ENCODE data around the gene BIN1. TPM values are rescaled to one million over a fixed set of nuclear protein-coding genes. Genes with fewer than 3 reads are reported as not detected.

Gene BIN1
- total and polyA plus RNA-seq, 4 donors = 15.4 to 37.9 (median 21.6) TPM

DNA sequence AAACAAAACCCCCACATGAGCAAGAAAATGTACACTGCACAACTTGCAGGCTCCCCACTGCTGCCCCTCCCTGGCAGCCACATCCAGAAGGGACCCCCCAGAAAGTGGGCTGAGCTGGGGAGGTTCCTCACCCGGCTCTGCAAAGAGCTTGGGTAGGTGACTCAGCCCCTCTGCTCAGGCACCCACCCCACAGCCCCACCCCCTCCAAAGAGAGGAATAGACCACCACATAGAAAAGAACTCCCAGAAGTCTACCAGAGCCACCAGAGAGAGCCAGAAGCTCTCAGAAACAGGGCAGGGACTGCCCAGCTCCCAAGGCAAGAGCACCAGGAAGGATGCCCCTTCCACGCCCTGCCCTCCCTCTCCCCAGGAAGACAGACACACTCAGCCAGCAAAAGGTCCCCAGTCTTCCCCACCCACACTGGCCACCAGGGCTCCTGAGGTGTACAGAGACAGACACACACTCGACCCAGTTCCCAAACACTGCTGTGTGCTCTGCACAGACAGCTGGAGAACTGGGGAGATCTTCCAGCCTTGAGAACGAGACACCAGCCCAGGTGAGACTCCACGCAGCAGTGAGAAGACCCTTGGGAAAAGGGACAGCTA is 28.2 kb downstream of the BIN1 start:
- Histone ChIP-seq H3K27ac (ENCODE audit: low read depth in 1 of 2, low read length in 2 of 2) (no peak overlapping the region), H3K36me3 (ENCODE audit: control insufficient read depth in 1 of 2, insufficient read depth in 2 of 2, low read length in 1 of 2) (no peaks in the 10 kb centered on the region), H3K27me3 (ENCODE audit: control insufficient read depth in 1 of 2, insufficient read depth in 2 of 2, low read length in 1 of 2) (no peaks in the 10 kb centered on the region), H3K4me1 (ENCODE audit: control insufficient read depth in 1 of 2, insufficient read depth in 2 of 2, low read length in 2 of 2) (no peaks in the 10 kb centered on the region), H3K4me3 (ENCODE audit: low read length in 2 of 2) (no peak overlapping the region), H3K9me3 (ENCODE audit: control insufficient read depth, low read length) (no peaks in the 10 kb centered on the region)
- intact Hi-C loops (cut with DNase I) = no loop called here
- ATAC-seq (ENCODE audit: low FRiP score) (no peak), DNase-seq (no peak)
- WGBS, 2 donors = 86 to 87% methylated on average over 5 of the region's 5 CpGs

DNA sequence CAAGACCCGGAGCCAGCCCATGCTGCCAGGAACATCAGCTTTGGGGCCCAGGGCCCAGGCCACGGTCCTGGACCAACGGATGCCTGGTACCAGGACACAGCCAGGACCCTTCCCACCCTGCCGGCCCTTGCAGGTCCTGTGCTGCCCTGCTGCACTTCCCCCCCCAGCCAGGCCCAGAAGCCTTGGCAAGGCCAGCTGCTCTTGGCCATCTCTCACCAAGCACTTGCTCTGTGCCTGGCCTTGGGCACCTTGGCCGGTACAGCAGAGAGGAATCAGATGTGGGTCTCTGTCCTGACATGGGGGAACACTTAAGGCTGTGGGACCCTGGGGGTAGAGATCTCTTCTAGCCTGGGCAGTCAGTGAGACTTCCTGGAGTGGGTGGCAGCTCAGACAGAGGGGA is 28.9 kb downstream of the BIN1 start:
- no peak for ATAC-seq (ENCODE audit: low FRiP score)
- H3K4me3 ChIP-seq (ENCODE audit: low read length in 2 of 2) = no peak overlapping the region
- intact Hi-C loops (cut with DNase I) = no loop called here
- H3K9me3 ChIP-seq (ENCODE audit: control insufficient read depth, low read length) = no peaks in the 10 kb centered on the region
- no peaks in the 10 kb centered on the region for H3K4me1 ChIP-seq (ENCODE audit: control insufficient read depth in 1 of 2, insufficient read depth in 2 of 2, low read length in 2 of 2)
- no peak overlapping the region for H3K27ac ChIP-seq (ENCODE audit: low read depth in 1 of 2, low read length in 2 of 2)
- no peaks in the 10 kb centered on the region for H3K27me3 ChIP-seq (ENCODE audit: control insufficient read depth in 1 of 2, insufficient read depth in 2 of 2, low read length in 1 of 2)
- H3K36me3 ChIP-seq (ENCODE audit: control insufficient read depth in 1 of 2, insufficient read depth in 2 of 2, low read length in 1 of 2) = no peaks in the 10 kb centered on the region
- no peak for DNase-seq
- WGBS, 2 donors = 64 to 71% methylated on average over 5 of the region's 5 CpGs

DNA sequence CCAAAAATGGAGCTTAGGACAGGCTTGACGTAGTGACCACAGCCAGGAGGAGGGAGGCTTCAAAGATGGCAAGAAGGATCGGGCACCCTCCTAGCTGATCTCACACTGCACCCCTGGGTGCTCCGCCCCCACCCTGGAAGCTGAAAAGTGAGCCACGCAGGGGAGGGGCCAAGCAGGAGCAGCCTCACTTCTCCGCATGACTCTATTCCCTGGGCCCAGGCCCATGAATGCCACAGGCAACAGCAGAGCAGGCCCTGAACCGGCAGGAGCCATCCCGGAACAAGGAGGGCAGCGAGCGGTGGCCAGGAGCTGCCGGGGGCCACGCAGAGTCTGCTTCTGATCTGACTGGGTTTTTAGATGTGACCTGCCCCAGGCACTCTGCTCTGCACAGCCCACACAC is 30.0 kb downstream of the BIN1 start:
- no peaks in the 10 kb centered on the region for H3K36me3 ChIP-seq (ENCODE audit: control insufficient read depth in 1 of 2, insufficient read depth in 2 of 2, low read length in 1 of 2)
- H3K4me3 ChIP-seq (ENCODE audit: low read length in 2 of 2) = no peak overlapping the region
- H3K9me3 ChIP-seq (ENCODE audit: control insufficient read depth, low read length) = no peaks in the 10 kb centered on the region
- intact Hi-C loops (cut with DNase I) = no loop called here
- 95% methylated on average over 11 of the region's 11 CpGs for WGBS, 2 donors
- no peaks in the 10 kb centered on the region for H3K27me3 ChIP-seq (ENCODE audit: control insufficient read depth in 1 of 2, insufficient read depth in 2 of 2, low read length in 1 of 2)
- no peak for DNase-seq
- no peak for ATAC-seq (ENCODE audit: low FRiP score)
- no peak overlapping the region for H3K27ac ChIP-seq (ENCODE audit: low read depth in 1 of 2, low read length in 2 of 2)
- no peaks in the 10 kb centered on the region for H3K4me1 ChIP-seq (ENCODE audit: control insufficient read depth in 1 of 2, insufficient read depth in 2 of 2, low read length in 2 of 2)

DNA sequence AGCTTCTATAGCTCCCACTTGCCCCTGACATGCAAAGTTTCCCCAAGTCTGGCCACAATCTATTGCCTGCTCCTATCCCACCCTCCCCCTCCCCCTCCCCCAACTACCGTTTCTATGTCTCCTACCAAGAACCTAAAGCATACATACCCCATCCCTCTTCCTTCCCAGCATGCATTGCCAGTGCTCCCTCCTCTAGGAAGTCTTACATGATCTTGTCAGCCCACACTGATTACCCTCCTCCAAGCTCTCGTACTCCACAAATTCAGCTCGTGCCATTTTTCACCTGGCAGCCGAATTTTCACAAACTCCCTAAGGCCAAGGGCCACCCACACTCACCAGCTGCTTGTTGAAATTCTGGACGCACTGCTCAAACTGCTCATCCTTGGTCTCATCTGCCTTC is 30.7 kb downstream of the BIN1 start:
- Histone ChIP-seq H3K27ac (ENCODE audit: low read depth in 1 of 2, low read length in 2 of 2) (no peak overlapping the region), H3K9me3 (ENCODE audit: control insufficient read depth, low read length) (no peaks in the 10 kb centered on the region), H3K4me3 (ENCODE audit: low read length in 2 of 2) (no peak overlapping the region), H3K27me3 (ENCODE audit: control insufficient read depth in 1 of 2, insufficient read depth in 2 of 2, low read length in 1 of 2) (no peaks in the 10 kb centered on the region), H3K4me1 (ENCODE audit: control insufficient read depth in 1 of 2, insufficient read depth in 2 of 2, low read length in 2 of 2) (no peaks in the 10 kb centered on the region), H3K36me3 (ENCODE audit: control insufficient read depth in 1 of 2, insufficient read depth in 2 of 2, low read length in 1 of 2) (no peaks in the 10 kb centered on the region)
- DNase-seq (no peak), ATAC-seq (ENCODE audit: low FRiP score) (no peak)
- 97% methylated on average over 5 of the region's 5 CpGs for WGBS, 2 donors
- intact Hi-C loops (cut with DNase I) = no loop called here

DNA sequence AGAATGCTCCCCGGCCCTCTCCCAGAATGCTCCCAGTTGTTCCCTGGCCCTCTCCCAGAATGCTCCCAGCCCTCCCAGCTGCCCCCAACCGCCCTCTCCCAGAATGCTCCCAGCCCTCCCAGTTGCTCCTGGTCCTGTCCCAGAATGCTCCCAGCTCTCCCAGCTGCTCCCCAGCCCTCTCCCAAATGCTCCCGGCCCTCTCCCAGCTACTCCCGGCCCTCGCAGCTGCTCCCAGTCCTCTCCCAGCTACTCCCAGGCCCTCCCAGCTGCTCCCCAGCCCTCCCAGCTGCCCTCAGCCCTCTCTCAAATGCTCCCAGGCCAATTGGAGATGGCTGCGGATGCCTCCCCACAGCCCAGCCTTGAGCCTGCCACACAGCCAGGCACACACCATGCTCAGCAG is 31.1 kb downstream of the BIN1 start:
- Histone ChIP-seq H3K4me3 (ENCODE audit: low read length in 2 of 2) (no peak overlapping the region), H3K9me3 (ENCODE audit: control insufficient read depth, low read length) (no peaks in the 10 kb centered on the region), H3K36me3 (ENCODE audit: control insufficient read depth in 1 of 2, insufficient read depth in 2 of 2, low read length in 1 of 2) (no peaks in the 10 kb centered on the region), H3K27me3 (ENCODE audit: control insufficient read depth in 1 of 2, insufficient read depth in 2 of 2, low read length in 1 of 2) (no peaks in the 10 kb centered on the region), H3K4me1 (ENCODE audit: control insufficient read depth in 1 of 2, insufficient read depth in 2 of 2, low read length in 2 of 2) (no peaks in the 10 kb centered on the region), H3K27ac (ENCODE audit: low read depth in 1 of 2, low read length in 2 of 2) (no peak overlapping the region)
- DNase-seq = no peak
- intact Hi-C loops (cut with DNase I) = no loop called here
- no peak for ATAC-seq (ENCODE audit: low FRiP score)
- 97 to 98% methylated on average over 6 of the region's 6 CpGs for WGBS, 2 donors

DNA sequence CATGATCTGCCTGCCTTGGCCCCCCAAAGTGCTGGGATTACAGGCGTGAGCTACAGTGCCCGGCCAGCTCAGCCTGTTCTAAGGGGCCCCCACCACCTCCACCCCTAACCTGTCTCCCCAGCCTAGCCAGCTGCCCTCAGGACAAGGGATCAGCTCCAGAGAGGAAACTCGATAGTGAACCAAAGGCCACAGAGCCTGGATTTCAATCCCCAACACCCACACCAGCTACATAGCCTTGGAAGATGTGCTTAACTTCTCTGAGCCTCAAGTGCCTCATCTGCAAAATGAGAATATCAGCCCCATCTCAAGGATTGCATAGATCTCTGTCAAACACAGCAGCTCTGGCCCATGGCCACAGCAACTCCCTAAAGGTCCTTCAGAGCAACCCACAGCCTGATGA is 32.0 kb downstream of the BIN1 start:
- Histone ChIP-seq H3K4me1 (ENCODE audit: control insufficient read depth in 1 of 2, insufficient read depth in 2 of 2, low read length in 2 of 2) (no peaks in the 10 kb centered on the region), H3K4me3 (ENCODE audit: low read length in 2 of 2) (no peak overlapping the region), H3K9me3 (ENCODE audit: control insufficient read depth, low read length) (no peaks in the 10 kb centered on the region), H3K27ac (ENCODE audit: low read depth in 1 of 2, low read length in 2 of 2) (no peak overlapping the region), H3K36me3 (ENCODE audit: control insufficient read depth in 1 of 2, insufficient read depth in 2 of 2, low read length in 1 of 2) (no peaks in the 10 kb centered on the region), H3K27me3 (ENCODE audit: control insufficient read depth in 1 of 2, insufficient read depth in 2 of 2, low read length in 1 of 2) (no peaks in the 10 kb centered on the region)
- intact Hi-C loops (cut with DNase I) = no loop called here
- 93 to 98% methylated on average over 3 of the region's 3 CpGs for WGBS, 2 donors
- DNase-seq (no peak), ATAC-seq (ENCODE audit: low FRiP score) (no peak)

DNA sequence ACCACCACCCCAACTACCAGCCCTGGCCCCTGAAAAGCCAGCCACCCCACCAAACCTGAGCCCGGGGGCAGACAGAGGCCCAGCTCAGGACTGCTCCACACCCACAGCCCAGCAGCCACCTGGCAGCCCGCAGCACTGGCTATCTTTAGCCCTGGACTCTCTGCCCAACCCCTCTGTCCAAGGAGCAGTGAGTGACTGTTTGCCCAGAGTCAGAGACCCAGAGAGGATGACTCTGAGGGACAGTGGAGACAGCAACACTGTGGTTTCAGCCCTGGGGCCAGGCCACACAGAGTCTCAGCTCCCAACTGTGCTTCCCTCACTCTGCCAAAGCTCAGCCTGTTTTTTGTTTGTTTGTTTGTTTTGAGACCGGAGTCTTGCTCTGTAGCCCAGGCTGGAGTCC is 32.6 kb downstream of the BIN1 start:
- intact Hi-C loops (cut with DNase I) = no loop called here
- Histone ChIP-seq H3K36me3 (ENCODE audit: control insufficient read depth in 1 of 2, insufficient read depth in 2 of 2, low read length in 1 of 2) (no peaks in the 10 kb centered on the region), H3K27ac (ENCODE audit: low read depth in 1 of 2, low read length in 2 of 2) (no peak overlapping the region), H3K4me3 (ENCODE audit: low read length in 2 of 2) (no peak overlapping the region), H3K9me3 (ENCODE audit: control insufficient read depth, low read length) (no peaks in the 10 kb centered on the region), H3K27me3 (ENCODE audit: control insufficient read depth in 1 of 2, insufficient read depth in 2 of 2, low read length in 1 of 2) (no peaks in the 10 kb centered on the region), H3K4me1 (ENCODE audit: control insufficient read depth in 1 of 2, insufficient read depth in 2 of 2, low read length in 2 of 2) (no peaks in the 10 kb centered on the region)
- DNase-seq (no peak), ATAC-seq (ENCODE audit: low FRiP score) (no peak)
- WGBS, 2 donors = 73 to 81% methylated on average over 3 of the region's 3 CpGs

DNA sequence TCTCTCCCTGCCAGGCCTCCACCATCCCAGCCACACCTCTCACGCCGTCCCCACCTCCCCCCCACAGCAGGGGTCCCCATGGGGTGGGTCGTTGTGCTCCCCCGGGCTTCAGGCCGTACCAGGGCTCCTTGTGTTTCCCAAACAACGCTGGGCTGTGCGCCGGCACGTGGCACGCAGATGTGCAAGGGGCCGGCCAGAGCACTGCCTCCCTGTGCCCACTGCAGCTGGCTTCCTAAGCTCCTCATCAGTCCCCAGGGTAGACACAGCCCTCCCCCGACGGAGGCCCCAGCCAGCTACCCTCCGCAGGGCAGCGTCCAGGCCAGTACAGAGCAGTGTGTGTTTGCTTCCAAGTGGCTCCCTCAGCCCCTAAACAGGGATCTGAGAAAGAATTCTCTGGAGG is 34.0 kb downstream of the BIN1 start:
- DNase-seq = no peak
- no peak overlapping the region for H3K27ac ChIP-seq (ENCODE audit: low read depth in 1 of 2, low read length in 2 of 2)
- intact Hi-C loops (cut with DNase I) = no loop called here
- H3K4me1 ChIP-seq (ENCODE audit: control insufficient read depth in 1 of 2, insufficient read depth in 2 of 2, low read length in 2 of 2) = no peaks in the 10 kb centered on the region
- no peaks in the 10 kb centered on the region for H3K9me3 ChIP-seq (ENCODE audit: control insufficient read depth, low read length)
- WGBS, 2 donors = 66 to 67% methylated on average over 15 of the region's 15 CpGs
- no peak overlapping the region for H3K4me3 ChIP-seq (ENCODE audit: low read length in 2 of 2)
- no peaks in the 10 kb centered on the region for H3K36me3 ChIP-seq (ENCODE audit: control insufficient read depth in 1 of 2, insufficient read depth in 2 of 2, low read length in 1 of 2)
- ATAC-seq (ENCODE audit: low FRiP score) = no peak
- H3K27me3 ChIP-seq (ENCODE audit: control insufficient read depth in 1 of 2, insufficient read depth in 2 of 2, low read length in 1 of 2) = no peaks in the 10 kb centered on the region

DNA sequence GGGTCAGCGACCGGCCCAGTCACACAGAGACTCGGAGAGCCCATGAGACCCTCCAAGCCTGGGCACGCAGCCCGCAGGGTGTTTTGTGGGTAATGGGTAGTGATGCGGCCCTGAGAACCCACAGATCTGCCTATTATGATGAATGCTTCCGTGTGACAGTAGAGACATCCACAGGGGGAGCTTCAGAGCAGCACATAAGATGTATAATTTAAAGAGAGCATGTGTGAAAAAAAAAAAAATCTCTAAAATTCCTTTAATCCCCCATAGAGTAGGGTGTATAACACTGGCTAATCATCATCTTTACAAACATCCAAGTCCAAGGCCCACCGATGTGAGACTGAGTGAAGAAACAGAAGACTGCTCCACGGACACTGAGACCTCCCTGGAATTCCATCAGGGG is 34.6 kb downstream of the BIN1 start:
- H3K36me3 ChIP-seq (ENCODE audit: control insufficient read depth in 1 of 2, insufficient read depth in 2 of 2, low read length in 1 of 2) = no peaks in the 10 kb centered on the region
- WGBS, 2 donors = 82 to 87% methylated on average over 9 of the region's 9 CpGs
- no peaks in the 10 kb centered on the region for H3K27me3 ChIP-seq (ENCODE audit: control insufficient read depth in 1 of 2, insufficient read depth in 2 of 2, low read length in 1 of 2)
- no peaks in the 10 kb centered on the region for H3K4me1 ChIP-seq (ENCODE audit: control insufficient read depth in 1 of 2, insufficient read depth in 2 of 2, low read length in 2 of 2)
- no peak overlapping the region for H3K27ac ChIP-seq (ENCODE audit: low read depth in 1 of 2, low read length in 2 of 2)
- DNase-seq (no peak), ATAC-seq (ENCODE audit: low FRiP score) (no peak)
- H3K9me3 ChIP-seq (ENCODE audit: control insufficient read depth, low read length) = no peaks in the 10 kb centered on the region
- no peak overlapping the region for H3K4me3 ChIP-seq (ENCODE audit: low read length in 2 of 2)
- intact Hi-C loops (cut with DNase I) = no loop called here
